ENCODE results near the gene SLC43A2.
A peak's percentile ranks its signal among the peaks of the same experiment; 100 is the strongest.

SLC43A2 gene

GRCh38 chr17:1625581-1625980 lies 3.1 kb downstream of the SLC43A2 start:
- DNase-seq = no peak

DNA sequence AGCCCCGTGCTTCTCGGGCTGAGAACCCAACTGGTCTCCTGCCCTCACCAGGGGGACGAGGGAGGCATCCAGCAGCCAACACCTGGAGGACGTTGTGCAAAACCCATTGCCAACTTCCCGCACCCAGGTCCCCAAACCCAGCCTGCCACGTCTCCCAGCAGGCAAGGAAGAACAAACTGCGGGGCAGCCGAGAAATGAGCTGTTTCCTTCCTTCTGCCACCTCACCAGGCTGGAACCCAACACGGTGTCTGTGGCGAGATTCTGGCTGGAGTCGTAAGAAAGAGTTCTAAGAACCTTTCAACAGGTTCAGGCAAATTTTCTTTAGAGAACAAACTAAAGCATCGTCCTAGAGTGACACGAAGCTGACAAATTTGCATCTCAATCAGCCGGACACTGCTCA lies 3.6 kb downstream of the SLC43A2 start:
- no peak for DNase-seq

GRCh38 chr17:1624650-1625049 lies 4.0 kb downstream of the SLC43A2 start:
- no peak for DNase-seq

DNA sequence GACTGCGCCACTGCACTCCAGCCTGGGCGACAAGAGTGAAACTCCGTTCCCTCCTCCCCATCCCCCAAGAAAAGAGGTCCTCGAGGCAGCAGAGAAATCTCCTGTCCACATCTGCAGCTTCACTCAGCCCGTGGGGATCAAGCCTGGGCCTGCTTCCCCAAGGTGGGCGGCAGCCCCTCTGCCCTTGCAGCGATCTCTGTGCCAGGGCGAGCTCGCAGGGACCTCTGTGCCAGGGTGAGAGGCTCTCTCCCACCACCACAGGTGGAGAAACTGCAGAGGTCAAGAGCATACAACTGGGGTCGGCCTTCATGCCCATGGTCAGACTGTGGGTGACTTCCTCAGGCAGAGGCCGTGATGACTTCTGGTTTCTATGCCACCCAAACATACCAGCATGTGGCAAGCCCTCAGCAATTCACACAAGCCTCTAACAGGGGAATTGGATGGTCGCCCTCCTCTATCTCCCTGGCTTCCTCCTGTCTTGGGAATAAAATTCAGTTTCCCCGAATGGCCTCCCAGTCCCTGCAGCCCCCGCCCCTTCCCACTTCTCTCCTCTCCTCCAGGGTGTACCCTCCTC lies 5.5 kb downstream of the SLC43A2 start:
- no peak for DNase-seq

DNA sequence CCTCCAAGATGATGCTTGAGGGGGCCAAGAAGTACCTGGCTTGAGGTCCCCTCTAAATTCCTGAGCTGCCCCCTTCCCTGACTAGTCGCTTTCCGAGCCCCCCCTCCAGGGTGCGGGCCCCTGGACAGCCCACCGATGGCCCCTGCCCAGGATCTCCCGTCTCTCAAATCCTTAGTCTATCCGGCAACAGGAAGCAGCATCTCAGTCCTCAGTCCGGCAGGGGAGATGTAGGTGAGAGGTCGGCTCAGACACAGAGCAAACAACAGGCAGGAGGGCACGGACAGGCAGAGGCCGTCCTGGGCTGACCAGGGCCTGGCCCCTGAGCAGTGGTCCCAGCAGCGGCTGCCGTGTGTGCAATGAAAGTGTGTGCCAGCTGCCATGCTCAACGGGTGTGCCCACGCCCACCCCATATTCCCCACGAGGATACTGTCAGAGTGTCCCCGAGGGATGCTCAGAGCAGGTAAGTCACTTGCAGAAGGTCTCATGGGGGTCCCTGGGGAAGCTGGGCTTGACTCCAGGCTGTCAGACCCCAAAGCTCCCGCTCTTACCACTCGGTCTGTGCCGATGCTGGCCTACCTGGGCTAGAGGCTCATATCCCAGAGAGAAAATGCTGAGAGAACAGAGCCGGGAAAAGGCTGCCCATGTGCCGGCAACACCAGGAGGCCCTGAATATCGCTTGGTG lies 7.2 kb downstream of the SLC43A2 start:
- DNase-seq = no peak

DNA sequence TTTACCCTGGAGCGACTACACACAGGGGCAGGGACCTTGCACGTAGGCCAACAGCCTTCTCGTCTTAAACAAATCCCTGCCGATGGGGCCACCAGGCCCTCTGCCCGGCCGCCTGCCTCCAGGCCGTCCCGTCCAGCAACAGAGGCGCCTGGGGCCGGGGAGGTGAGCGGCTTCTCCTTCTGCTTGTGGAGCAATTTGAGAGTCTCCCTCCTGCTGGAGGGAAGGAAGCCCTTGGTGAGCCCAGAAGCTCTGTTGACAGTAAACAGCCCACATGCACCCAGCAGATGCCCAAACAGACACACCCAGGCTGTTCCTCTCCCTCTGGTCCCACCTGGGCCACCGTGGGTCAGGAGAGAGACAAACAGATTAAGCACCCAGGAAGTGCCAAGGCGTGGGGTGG lies 8.1 kb downstream of the SLC43A2 start:
- no peak for DNase-seq

DNA sequence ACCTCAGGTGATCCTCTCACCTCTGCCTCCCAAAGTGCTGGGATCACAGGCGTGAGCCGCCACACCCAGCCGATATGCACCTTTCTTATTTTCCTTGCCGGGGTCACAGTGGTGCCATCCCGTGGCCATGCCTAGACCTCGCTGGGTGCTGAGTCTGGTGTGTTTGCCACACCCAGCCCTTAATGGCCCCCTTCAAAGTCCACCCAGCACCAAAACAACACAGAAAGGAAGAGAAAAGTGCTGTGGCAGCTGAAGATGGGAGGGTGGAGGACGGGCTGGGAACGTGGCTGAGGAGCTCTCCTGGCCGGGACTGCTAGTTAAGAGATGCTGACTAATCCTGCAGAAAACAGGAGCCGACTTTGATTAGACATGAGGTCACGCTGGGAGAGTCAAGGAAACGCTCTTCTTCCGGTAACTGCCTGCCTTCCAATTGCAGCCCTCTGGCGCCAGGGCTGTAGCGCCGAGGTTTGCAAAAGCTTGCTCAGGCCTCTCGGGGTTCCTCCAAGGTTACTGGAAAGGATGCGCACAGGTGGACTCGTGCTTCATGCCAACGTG lies 10.9 kb downstream of the SLC43A2 start:
- DNase-seq = no peak

DNA sequence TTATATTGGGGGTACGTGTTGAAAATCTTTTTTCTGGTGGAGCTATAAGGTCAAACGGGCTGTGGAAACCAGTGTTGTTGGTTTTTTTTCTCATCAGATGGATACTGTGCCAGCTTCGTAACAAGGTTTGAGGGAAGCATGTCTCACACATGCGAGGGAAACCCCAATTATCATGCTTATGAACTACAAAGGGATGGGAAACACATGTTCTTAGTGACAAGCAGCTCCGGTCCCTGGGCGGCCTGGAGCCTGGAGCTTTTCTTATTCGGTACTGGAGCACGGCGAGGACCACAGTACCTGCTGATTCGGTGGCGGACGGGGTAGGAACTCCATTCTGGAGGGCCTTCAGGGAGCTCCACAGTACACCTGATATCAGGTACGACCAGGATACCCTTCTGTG lies 12.5 kb downstream of the SLC43A2 start:
- DNase-seq = no peak

- no peak for DNase-seq
These were observed 16.2 kb downstream of the SLC43A2 start for GRCh38 chr17:1612400-1612799.

GRCh38 chr17:1611715-1612114 lies 16.9 kb downstream of the SLC43A2 start:
- DNase-seq = peak in 1 of 58 donors; percentile 56

DNA sequence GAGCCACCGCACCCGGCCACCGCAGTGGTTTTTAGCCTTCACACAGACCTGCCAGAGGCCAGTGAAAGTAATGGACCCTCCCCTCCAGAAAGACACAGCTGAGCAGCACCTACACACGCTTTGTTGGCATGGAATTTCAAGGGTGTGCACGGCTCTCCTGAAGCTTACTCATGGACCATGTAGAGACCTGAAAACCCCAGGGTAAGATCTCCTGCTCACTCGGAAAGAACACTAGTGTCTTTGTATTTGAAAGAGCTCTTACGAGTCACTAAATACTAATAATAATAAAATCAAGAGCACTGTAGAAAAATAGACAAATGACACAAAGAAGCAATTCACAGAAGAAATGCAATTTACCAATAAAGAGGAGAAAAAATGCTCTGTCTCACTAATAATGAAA lies 20.0 kb downstream of the SLC43A2 start:
- DNase-seq = no peak

GRCh38 chr17:1607971-1608320 lies 20.7 kb downstream of the SLC43A2 start:
- no peak for DNase-seq

DNA sequence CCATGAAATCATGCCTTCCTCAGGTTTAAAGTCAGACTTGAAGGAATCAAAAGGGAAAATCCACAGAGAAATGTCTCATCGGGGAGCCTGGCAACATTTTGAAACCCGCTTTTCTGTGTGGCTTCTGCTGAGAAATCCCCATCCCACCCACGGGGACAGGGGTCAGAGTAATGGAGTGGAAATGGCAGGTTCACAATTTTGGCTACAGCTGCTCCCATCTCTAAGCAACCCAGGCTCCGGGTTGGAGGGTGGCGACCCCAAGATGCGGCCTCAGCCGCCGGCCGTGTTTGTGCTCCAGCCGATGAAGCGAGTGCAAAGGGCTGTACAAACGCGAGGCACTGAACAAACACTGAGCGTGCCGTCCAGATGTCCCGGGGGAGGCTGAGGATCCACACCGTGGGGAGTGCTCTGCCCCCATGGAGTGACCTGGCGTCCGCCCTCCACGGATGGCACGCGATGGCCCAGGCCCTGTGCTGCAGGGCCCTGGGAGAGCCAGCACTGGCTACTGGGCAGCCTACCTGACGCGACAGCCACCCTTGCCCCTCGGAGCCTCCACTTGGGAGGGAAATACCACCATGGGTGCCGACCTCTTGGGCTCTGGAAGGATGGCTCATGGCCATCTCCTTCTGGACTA lies 22.2 kb downstream of the SLC43A2 start:
- DNase-seq = peak in 1 of 58 donors; percentile 55

- DNase-seq = no peak
These were observed 22.8 kb downstream of the SLC43A2 start for GRCh38 chr17:1605681-1606351.

GRCh38 chr17:1604831-1605528 lies 23.7 kb downstream of the SLC43A2 start:
- DNase-seq = no peak

GRCh38 chr17:1601571-1601970 lies 27.1 kb downstream of the SLC43A2 start:
- DNase-seq = no peak

DNA sequence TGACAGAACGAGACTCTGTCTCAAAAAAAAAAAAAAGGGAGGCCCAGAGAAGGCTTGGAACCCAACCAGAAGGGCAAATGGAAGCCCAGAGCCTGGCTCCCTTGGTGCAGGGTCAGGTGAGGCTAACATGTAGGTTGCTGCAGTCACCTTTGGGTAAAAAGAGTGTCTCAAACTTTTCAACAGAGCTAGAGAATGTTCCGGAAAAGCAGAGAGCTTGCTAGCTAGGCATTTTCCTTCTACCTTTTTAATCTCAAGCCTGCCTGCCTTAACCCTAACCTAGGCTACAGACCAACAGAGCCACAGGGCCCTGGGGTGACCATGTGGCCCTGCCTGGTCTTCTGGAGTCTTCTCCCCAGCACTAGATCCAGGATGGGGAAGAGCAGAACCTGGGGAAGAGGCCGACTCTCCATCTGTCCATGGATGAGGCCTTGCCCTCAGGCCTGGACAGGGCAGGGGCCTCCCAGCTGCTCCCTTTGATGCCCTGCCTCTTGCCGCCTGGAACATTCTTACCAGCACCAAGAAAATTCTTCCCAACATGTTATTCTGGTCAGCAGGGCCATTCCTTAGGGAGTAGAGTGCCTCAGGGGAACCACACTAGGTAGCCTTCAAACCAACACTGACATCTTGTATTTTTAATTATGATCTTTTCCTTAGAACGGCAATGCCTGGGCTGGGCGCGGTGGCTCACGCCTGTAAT lies 30.1 kb downstream of the SLC43A2 start:
- no peak for DNase-seq

DNA sequence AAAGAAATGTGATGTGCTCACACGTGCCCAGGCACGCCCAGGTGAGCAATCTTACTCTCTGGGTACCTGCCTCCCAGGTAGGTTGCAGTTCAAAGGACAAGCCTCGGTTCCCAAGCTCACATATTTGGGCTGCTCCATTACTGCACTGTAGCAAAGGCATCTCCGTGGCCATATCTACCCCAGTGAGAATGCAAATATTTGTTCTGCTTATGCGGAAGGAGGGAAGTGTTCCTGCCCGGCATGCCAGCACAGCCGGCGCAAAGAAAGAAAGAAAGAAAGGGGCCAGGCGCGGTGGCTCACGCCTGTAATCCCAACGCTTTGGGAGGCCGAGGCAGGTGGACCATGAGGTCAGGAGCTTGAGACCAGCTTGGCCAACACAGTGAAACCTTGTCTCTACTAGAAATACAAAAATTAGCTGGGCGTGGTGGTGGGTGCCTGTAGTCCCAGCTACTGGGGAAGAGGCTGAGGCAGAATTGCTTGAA lies 30.7 kb downstream of the SLC43A2 start:
- DNase-seq = no peak

GRCh38 chr17:1593630-1593931 lies 35.1 kb downstream of the SLC43A2 start:
- no peak for DNase-seq

DNA sequence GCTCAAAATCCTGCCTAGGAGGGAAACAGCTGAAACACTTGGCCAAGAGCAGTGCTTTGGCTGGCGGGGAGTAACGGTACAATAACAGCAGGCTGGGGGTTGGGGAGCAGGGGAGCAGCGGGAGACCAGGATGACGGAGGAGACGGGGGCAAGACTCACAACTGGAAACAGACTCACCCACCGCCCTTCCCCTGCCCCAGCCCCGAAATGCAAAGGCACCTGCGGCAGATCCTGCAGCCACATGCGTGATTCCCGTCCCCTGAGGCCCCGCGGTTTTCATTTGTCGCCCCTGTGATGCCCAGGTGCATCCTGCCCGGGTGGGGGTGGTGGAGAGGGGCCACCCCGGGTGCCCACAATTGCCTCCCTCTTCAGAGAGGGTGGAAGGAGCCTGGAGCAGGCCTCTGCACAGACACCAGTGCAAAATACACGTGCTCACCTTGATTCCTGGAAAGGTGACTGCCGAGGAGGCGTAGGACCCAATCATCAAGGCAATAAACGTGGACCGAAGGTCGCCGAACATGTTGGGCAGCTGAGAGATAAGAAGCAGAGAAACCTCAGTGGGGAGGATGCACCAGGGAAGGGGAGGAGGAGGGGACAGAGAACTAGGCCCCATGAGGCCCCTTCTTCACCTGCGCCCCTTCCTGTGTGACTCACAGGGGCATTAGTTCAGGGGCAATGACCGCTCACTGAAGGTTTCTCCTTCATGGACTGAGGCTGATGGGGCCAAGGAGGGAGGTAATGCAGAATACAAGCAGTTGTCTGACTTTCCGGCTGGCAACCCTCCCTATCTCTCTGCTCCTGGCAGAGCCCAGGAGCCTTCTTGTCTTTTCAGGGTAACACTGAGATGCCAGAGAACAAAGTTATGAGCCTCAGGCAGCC lies 35.6 kb downstream of the SLC43A2 start:
- DNase-seq = peak in 1 of 58 donors; percentile 9
